CD4-positive, alpha-beta T cell treated with Interleukin-21 for 1 hour (primary cell): ENCODE data around the gene SGCD.
"Not testable (repeated sequence)": the region's sequence is repeated elsewhere in the genome, so short reads cannot be mapped to it uniquely, and the experiment has no call there.

ENCODE experiments used
- DNase-seq: peaks from one replicate; pipeline ENCODE4 v3.0.0-alpha.2; 2020

The SGCD gene

DNA sequence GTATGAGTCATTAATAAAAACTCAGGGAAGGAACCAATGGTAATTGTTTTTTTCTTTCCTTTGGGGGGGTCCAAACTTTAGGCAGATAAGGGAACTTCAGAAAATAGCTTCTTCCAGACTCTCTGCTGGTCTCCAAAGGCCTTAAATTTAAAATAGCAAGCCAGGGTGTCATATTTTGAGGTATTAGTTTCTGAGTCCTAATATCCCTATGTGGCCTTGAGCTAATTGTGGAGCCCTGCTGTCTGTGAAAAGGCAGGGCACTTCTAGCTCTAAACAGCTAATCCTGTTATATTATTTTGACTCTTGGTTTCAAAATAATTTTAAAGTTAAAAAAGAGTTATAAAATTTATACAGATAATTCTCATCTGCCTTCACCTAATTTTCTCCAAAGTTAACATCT is 327.5 kb downstream of the SGCD start:
- DNase-seq, result no peak

DNA sequence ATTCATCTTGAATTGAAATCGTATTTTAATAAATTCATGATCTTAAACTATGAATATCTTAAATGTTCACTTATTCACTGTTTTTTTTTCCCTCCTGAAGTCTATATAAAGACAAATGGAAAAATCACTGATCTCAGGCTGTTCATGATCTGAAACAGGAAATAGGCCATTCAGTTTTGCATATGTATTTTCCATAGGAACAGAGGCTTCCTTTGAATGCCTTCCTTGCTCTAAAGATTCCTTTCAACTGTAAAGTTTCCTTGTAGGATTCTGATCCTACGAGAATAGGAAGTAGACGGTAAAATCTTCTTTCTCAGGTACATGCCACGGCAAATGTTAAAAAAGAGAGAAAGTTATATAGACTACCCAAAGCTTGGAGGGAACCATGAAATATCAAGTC is 328.8 kb downstream of the SGCD start:
- DNase-seq, result no peak

DNA sequence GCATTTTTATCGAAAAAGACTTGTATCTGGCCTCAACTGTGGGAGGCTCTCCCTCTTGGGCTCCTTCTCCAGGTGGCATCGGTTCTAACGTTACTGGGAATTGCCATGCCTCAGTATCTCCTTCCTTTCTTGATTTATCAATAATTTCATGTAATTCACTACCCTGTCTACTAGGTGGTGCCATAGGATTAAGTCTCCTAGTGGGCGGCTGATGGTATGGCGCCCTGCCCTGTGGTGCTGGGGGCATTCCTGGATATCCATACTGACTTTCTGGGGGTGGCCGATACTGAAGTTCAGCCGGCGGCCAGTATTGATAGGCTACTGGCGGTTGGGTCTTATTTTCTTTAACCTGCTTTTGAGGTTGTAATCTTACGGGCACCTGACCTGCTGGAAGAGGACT is 337.9 kb downstream of the SGCD start:
- DNase-seq, result peak; percentile 12

DNA sequence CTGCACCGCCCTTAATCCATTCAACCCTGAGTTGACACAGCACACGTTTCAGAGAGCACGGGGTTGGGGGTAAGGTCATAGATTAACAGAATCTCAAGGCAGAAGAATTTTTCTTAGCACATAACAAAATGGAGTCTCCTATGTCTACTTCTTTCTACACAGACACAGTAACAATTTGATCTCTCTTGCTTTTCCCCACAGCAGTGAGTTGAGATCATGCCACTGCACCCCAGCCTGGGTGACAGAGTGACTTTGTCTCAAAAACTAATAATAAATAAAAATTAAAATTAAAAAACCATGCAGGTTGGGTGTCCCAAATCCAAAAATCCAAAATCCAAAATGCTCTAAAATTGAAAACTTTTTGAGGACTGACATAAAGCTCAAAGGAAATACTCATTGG is 339.7 kb downstream of the SGCD start:
- DNase-seq, result not testable (repeated sequence)

DNA sequence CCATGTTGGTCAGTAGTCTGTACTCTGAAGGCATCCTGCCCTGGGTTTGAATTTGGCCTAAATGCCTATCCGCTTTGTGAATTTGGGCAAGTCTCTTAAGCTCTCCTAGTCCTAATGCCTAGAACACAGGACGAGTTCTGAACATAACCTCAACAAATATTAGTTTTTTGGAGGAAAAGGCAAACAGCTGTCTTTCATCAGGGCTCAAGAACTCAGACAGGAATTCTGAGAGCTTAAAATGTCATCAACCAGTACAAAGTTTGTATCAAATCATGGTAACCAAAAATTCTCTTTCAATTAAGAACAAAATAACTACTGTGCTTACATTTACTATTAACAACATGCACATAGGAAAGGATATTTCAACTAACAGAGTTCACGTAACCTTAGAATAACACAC is 340.7 kb downstream of the SGCD start:
- no peak for DNase-seq

DNA sequence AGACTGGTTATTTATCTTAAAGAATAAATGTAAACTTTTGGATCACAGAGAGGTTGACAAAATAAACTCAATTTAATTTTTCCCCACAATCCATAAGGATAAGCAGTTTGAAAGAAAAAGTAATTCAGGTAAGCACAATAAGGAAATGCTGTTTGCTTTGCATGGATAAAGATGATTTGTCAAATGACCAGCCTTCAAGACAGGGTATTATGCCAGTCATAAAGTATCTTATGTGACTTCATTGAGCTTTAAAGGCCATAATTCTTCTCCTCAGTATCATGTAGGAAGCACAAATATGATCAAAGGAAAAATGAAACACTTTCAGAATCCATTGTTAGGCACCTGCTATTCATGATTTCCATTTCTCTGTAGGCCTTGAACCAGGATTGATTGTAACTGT is 342.5 kb downstream of the SGCD start:
- no peak for DNase-seq

DNA sequence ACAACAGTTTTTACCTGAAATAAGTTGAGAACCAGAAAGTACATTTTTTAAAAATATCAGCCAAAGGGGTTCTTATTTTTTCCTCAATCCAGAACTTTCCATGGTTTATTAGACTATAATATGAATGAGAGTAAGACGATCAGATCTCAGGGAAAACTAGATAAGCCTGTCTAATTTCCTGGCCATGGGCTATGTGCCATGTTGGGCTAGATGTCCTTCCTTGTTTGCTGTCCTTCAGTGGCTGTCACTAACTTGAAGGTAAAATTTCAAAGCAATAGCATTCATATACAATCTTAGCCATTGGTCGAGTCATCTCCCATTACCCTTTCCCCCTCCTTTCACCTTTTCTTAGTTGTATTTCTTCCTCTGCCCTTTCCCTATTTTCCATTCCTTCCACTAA is 343.7 kb downstream of the SGCD start:
- DNase-seq, result no peak

DNA sequence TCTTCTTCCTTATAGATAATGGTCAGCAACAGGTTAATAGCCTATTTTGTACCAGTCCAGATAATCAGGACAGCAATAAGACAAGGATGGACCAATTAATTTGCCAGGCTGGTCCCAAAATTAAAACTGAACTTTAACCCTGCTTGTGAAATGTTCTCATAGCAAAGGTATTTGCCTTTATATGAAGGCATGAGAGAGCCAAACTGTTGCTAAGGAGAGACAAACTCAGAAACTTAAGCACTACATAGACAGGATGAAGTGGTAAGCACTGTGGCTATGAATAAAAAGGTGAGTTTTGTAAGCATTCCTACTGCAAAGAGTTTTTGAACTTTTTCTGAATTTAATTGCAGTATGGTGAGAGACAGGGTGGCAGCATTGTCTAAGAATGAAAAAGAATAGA is 348.4 kb downstream of the SGCD start:
- DNase-seq, result no peak

DNA sequence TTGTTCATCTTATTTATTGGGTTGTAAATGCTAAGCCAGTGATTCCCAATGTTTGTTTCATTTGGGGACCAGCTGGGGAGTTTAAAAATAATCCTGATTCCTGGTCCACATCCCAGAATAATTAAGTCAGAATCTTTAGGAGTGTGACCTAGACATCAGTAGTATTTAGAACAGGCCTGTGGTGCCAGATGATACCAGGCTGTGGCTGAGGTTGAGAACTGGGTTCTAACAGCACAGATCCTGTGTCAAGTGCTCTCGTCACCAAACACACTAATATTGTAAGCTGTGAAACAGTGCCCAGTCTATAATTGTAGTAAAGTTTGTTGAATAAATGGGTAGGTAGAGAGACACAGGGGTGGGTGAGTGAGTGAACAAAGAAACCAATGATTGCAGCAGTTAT is 351.0 kb downstream of the SGCD start:
- no peak for DNase-seq

DNA sequence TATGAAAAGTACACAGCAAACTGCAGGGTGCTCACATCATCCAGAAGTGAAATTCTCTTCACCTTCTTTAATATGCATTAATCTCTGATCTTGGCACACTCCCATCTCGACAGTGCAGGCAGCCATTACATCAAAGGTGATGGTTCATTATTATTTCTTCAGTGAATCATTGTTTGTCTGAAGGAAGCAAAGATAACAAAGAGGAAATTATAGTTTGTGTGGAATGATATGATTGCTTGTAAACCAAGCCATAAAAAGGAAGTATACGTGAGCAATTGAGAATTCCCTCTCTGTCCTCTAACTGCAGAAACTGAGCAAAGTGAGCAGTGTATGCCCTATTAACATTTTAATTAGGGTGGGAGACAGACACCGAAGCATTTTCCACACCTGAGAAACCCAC is 351.5 kb downstream of the SGCD start:
- no peak for DNase-seq

DNA sequence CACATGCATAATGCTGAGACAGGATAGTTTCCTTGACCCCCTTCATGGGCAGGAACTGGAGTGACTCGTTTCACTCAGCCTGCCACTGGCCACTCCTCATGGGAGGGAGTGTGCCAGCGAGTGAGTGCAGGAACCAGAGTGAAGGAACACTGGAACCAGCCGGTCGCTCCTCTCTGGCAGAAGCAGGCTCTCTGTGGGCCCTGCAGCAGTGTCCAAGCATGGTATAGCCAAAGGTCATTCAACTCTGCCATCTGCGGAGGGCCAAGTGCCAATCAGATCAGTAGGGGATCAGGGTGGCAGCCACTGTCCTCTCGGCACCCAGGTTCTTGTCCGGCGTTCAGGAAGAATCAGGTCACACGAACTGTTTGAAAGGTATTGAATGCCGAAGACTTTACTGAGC is 353.9 kb downstream of the SGCD start:
- DNase-seq, result no peak

DNA sequence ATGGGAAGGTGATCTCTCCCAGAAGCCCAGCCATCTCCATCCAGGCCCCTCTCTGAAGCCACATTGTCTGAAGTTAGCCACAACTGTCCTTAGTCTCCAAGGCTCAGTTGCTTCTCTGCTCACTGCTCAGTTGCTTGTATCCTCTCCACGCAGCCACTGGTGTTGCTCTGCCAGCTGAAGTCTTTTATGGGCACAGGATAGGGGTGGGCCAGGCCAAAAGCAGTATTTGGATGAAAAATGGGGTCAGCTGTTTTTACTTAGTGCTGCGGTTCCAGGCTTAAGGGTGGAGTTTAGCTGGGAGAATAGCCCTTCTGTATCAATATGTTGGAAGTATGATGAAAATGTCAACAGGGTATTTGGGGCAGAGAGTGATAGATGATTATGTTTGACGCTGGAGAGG is 354.3 kb downstream of the SGCD start:
- no peak for DNase-seq

DNA sequence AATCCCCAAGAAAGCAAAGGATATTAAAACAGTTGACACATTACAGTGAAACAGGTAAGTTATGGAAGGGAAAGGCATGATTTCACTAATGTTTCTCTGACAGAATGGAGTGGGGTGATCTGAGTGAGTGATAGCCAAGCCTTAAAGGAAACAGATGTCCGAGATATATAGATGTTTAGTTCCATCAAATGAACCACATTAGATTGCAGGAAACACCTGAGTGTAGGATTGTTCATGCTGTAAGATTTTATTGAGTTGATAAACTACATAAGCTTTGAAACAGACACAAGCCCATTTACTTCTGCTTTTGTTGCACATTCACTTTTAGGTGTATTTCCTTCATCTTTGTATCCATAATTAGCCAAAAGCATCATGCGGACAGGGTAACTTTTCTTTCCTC is 356.0 kb downstream of the SGCD start:
- no peak for DNase-seq

DNA sequence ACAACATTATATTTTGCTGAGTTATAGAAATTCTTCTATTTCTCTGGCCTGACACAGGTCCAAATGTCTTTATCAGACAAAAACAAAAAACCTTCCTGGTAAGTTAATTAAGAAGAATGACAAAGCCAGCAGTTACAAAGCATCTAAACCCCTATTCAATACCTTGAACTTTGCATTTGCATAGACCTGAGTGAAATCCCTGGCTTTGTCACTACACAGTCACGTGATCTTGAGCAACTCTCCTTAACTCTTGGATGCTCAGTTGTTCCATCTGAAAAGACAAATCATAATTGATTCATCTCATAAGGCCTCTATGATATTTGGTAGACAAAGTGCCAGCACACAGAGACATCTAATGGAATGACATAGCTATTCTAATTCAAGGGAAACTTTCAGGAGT is 356.5 kb downstream of the SGCD start:
- no peak for DNase-seq

DNA sequence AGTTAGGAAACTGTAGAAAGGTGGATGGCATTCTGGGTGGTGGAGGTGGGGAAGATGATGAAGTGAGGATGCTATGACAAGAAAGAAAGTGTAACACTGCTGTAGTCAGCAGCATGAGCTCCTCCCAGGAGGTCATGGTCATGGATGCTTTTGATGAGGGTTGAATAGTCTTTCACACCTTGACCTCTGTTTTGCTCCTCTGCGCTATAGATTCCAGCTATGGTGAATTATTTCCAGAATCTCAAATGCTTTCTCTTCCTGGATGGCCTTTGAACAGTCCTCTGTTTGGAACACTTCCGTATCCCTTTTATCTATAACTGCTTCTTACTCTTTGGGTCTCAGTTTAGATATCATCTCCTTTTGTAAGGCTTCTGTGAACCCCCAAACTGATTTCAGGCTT is 357.3 kb downstream of the SGCD start:
- DNase-seq, result no peak

DNA sequence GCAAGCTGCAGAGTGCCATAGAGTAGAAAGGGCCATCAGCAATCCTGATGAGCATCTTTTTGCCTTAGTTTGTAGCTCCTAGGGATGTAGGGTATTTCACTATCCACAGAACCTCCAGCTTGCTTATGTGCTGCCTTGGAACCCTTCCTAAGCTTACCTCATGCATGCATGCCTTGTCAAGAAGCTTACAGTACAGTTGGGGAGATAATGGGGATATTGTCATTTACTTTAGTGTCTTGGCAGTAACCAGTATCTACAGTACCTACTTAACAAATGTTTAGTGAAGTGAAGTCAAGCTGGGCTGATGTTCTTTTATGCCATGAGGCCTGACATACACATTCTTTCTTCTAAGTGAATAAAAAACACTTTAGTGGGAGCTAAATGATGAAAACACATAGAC is 358.5 kb downstream of the SGCD start:
- DNase-seq, result no peak

DNA sequence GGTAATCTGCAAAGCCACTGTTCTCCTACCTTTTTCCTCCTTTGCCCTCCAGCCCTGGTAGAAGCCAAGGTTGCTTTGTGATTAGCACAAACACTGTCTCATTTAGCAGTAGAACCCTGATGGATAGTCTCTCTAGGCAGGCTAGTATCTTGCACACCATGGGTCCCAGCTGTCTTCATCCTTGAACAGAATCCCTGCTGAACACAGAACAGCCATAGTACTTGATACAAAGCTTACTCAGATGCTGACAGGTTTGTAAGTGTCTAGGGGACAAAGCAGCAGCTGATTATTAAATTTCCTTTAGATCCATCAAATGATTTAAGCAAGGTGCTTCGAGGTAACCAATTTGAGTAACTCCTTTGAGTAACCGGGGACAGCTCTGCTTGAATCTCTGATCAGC is 359.4 kb downstream of the SGCD start:
- no peak for DNase-seq

DNA sequence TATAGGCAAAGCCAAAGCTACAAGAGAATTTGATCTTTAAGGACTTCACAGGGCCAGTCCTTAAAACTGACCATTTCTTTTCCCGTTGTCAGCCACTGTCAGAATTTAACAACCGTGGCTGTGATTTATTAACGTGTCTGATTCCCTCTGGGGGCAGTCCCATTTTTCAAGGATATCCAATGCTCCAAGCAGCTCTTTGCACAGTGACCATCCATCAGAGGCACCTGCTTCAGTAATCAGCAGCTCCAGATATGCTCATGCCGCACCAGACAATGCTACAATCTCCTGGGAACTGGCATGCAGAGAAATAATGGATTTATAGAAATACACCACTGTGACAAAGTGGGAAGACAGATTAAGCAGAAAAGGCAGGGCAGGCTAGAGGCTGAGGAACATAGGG is 359.8 kb downstream of the SGCD start:
- no peak for DNase-seq

DNA sequence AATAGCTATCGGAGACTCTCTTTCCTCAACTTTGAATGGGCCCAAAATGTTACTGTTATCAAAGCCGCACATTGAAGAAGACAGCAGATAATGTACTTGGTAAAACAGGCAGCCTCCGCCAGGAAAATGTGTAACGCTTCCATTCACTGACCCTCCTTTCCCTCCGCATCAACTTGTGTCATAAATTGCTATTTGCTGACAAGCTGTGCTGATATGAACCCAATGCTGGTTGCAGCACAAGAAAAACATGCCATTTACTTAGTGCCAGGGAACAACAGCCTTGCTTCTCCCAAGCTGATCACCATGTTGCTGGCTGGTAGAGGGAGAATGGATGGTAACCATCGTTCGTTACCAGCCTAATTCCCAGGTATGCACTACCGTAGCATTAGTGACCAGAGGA is 360.6 kb downstream of the SGCD start:
- DNase-seq, result no peak

DNA sequence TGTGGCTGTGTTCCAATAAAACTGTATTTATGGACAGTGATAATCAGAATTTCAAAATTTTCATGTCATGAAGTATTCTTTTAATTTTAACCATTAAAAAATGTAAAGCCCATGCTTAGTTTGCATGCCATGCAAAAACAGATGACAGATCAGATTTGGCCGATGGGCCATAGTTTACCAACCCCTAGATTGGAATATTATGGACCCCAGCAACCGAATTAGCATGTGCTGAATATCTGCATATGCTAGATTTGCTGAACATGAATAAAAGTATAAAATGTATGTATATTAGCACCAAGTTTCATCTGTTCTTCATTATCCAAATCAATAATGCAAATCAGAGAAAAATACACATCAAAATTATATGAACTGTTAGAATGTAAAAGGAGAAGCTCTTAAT is 364.6 kb downstream of the SGCD start:
- no peak for DNase-seq

DNA sequence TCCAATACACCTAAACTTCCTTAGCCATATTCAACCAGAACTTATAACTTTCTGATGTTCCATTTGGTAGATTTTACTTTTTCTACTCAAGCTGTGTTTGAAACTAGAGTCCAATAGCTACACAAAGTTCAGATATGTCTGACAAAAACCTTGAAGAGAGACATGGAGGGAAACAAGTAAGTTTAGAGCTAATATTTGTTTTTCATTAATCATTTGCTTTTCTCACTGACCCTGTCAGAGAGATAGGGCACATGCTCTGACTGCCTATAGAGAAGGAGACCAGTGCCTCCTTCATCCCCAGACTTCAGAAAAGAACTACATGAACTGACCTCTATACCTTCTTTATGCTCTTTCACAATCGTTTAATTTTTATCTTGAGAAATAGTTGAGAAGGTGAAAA is 366.1 kb downstream of the SGCD start:
- no peak for DNase-seq

DNA sequence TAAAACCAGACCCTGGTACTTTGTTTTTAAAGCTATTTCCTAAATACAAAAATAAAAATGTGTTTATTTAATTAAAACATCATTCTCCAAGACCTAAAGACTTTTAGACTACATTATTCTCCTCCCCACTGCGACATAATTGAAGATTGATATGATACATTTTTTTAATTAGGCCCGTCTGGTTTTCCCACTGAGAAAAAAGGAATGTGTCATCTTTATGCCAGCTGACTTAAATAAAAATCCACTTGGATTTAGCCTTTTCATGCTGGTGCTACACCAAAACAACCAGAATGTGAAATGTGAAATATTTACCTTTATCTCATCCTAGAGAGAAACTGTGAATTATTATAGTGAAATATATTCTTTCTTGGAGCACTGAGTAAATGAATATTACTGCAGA is 367.6 kb downstream of the SGCD start:
- DNase-seq, result no peak

DNA sequence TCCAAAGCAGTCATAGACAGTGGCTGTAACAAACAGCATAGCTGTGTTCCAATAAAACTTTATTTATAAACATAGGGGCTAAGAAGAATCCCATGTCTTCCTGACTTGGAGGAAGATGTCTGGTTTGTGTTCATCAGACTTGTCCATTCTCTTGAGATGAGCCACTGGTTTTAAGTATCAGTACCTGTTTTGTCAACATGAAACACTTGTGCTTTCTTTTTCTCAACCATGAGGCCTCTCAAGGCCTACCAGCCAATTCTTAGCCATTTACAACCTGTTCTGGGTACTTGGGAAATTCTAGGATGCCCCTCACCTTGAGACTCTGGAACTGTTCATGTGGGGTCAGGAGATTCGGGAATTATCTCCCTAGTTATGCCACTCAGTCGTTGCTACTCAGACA is 368.8 kb downstream of the SGCD start:
- DNase-seq, result no peak

DNA sequence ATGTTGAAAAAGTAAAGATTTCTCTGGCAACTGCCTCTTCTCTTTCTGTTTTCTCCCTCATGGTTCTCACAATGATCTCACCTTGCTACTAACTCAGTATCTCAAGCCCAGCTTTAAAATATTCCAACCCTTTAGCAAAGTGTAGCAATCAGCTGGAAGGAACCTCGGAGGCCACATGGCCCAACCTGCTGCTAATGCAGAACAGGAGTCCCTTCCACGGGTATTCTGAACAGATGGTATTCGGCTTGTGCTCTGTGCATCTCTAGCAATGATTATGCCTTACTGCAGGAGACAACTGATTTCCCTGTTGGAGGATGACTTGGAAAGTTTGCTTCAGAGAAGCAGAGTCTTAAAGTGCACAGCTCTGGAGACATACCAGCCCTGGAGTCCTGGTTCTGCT is 371.4 kb downstream of the SGCD start:
- DNase-seq, result no peak

DNA sequence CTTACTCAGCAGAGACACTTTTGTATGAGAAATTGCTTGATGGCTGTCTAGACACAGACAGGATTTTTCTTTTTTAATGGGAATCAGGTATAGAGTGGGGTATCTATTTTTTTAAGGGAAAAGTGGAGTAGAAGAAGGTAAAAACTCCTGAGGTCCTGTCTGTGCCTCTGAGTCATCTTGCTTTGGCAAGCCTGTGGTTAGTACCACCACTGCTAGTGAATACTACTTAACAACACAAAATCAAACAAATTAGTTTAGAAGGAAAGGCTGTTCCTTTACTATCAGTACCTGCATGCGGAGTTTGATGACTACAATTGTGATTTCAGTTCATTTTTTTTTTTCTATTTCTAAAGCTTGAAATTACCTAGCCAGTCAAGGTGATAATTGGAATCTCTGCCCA is 372.2 kb downstream of the SGCD start:
- DNase-seq, result no peak

DNA sequence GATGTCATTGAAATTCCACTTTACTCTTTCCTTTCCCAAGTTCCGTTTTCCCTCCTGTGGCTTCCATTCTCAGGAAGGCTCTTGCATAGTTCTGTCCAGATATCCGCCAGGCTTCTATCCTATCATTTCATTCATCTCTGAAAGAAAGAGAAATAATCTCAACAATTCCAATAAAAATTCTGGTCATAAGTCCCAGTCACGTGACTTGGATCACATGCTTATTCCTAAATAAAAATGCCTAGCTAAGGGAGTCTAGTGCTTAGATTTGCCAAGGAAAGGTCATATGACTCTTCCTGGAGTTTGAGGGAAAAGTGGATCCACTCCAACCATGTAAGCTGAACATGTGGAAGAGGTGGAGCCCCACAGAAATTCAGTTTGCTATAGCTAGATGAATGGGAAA is 377.2 kb downstream of the SGCD start:
- no peak for DNase-seq

DNA sequence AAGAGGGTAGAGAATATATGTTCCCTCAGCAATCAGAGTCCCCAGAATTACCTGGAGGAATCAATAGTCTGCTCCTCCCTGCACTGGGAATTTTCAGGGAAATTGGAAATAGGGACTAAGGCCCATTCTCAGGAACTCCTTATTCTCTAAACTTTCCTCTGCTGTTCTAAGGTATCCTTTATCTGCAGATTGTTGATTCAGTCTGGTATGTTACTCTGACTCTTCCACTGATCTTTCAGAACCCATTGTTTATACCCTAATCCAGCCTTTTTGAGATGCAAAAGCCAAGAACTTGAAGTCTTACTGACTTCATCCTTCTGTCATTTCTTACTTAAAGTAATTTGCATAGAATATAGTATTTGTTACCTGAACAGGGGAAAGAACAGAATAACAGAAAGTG is 379.7 kb downstream of the SGCD start:
- no peak for DNase-seq
